Activated CD4-positive, alpha-beta T cell treated with anti-CD3 and anti-CD28 coated beads, Interleukin-2, amount 50 U/mL, for 4 hours (primary cell): ENCODE measurements around the gene VPS39.

Experiments used
- DNase-seq, 2 experiments: peaks; one replicate each; pipeline ENCODE4 v3.0.0-alpha.2; 2020

Gene VPS39

GRCh38 chr15:42157981-42158765, 49.9 kb downstream of the VPS39 start:
- DNase-seq = no peak

GRCh38 chr15:42157381-42157780, 50.7 kb downstream of the VPS39 start:
- DNase-seq = no peak

- DNase-seq = no peak
These were observed 51.7 kb downstream of the VPS39 start, which contains the start of gene PLA2G4F for GRCh38 chr15:42156243-42156922. Gene PLA2G4F, minus strand, starts transcription at chr15:42156636. Its CDS starts 87 bp downstream, at chr15:42156549.

- DNase-seq = no peak
These were observed 52.4 kb downstream of the VPS39 start for GRCh38 chr15:42155546-42156242.

GRCh38 chr15:42154956-42155355, 53.1 kb downstream of the VPS39 start:
- no peak for DNase-seq

- DNase-seq = no peak
These were observed 53.7 kb downstream of the VPS39 start for GRCh38 chr15:42154212-42154941.

- no peak for DNase-seq
These were observed 54.3 kb downstream of the VPS39 start for GRCh38 chr15:42153874-42154211.

- DNase-seq = no peak
These were observed 55.0 kb downstream of the VPS39 start for GRCh38 chr15:42152921-42153698.

GRCh38 chr15:42152196-42152920, 55.7 kb downstream of the VPS39 start:
- DNase-seq = no peak

GRCh38 chr15:42151736-42152135, 56.4 kb downstream of the VPS39 start:
- no peak for DNase-seq

- no peak for DNase-seq
These were observed 57.0 kb downstream of the VPS39 start for GRCh38 chr15:42151141-42151561.

- no peak for DNase-seq
These were observed 57.7 kb downstream of the VPS39 start for GRCh38 chr15:42150219-42150970.

GRCh38 chr15:42149493-42150218, 58.4 kb downstream of the VPS39 start:
- DNase-seq = no peak

GRCh38 chr15:42148808-42149492, 59.2 kb downstream of the VPS39 start:
- DNase-seq = no peak

- DNase-seq = no peak
These were observed 60.7 kb downstream of the VPS39 start for GRCh38 chr15:42147431-42147735.

- DNase-seq = no peak
These were observed 61.3 kb downstream of the VPS39 start for GRCh38 chr15:42146551-42147430.

- DNase-seq = no peak
These were observed 62.3 kb downstream of the VPS39 start for GRCh38 chr15:42145546-42146455.
